GM23338 (cell line): ENCODE results near the gene STK39. TPM values are rescaled to one million over a fixed set of nuclear protein-coding genes. Genes with fewer than 3 reads are reported as not detected.

Experiments
- ATAC-seq: fragments of 200-7000 bp; cut with Tn5 transposase; 3 replicates; pipeline ENCODE4 v1.9.1; 2020
- DNase-seq: peaks from one replicate; pipeline ENCODE4 v3.0.0-alpha.2; 2015; ENCODE audit warnings: low spot score
- H2AFZ ChIP-seq: fragments of 200-600 bp; sonication (generic); 2 replicates; pipeline ENCODE4 v1.8.0; 2016; ENCODE audit warnings: antibody characterized with exemption, mild to moderate bottlenecking, moderate library complexity
- H3F3A ChIP-seq: fragments of 200-600 bp; sonication (generic); replicated peaks from 2 replicates; pipeline ENCODE4 v1.8.0; 2017; ENCODE audit warnings: antibody characterized with exemption, mixed run types, low read depth
- H3K27ac ChIP-seq: fragments of 200-600 bp; sonication (generic); 2 replicates; pipeline ENCODE4 v1.6.1; 2016; ENCODE audit warnings: low read depth
- H3K27me3 ChIP-seq: fragments of 200-600 bp; sonication (generic); 2 replicates; pipeline ENCODE4 v1.8.0; 2016; ENCODE audit warnings: mild to moderate bottlenecking, mixed run types, moderate library complexity; ENCODE audit not compliant: insufficient read depth
- H3K36me3 ChIP-seq: fragments of 200-600 bp; sonication (generic); 2 replicates; pipeline ENCODE4 v1.8.0; 2016; ENCODE audit warnings: mild to moderate bottlenecking; ENCODE audit not compliant: insufficient read depth
- H3K4me1 ChIP-seq: fragments of 200-600 bp; sonication (generic); 2 replicates; pipeline ENCODE4 v1.8.0; 2016; ENCODE audit warnings: mild to moderate bottlenecking, moderate library complexity; ENCODE audit not compliant: insufficient read depth
- H3K4me2 ChIP-seq: fragments of 200-600 bp; sonication (generic); 2 replicates; pipeline ENCODE4 v1.7.1; 2017; ENCODE audit warnings: mixed run types
- H3K4me3 ChIP-seq: fragments of 200-600 bp; sonication (generic); 2 replicates; pipeline ENCODE4 v1.6.1; 2016; ENCODE audit warnings: mixed run types
- H3K79me2 ChIP-seq: fragments of 200-600 bp; sonication (generic); replicated peaks from 2 replicates; pipeline ENCODE4 v1.8.0; 2017; ENCODE audit warnings: mild to moderate bottlenecking; ENCODE audit not compliant: insufficient read depth
- H3K9me2 ChIP-seq: fragments of 200-600 bp; sonication (generic); 2 replicates; pipeline ENCODE4 v1.8.0; 2017; ENCODE audit not compliant: insufficient read depth
- H4K20me1 ChIP-seq: fragments of 200-600 bp; sonication (generic); replicated peaks from 2 replicates; pipeline ENCODE4 v1.8.0; 2017; ENCODE audit warnings: mild to moderate bottlenecking; ENCODE audit not compliant: insufficient read depth
- H3K27ac Mint-ChIP-seq: 2 replicates; pipeline ENCODE4 v1.8.0; 2020; ENCODE audit warnings: inconsistent platforms, mild to moderate bottlenecking, moderate library complexity, mixed read lengths
- H3K27me3 Mint-ChIP-seq: 3 replicates; pipeline ENCODE4 v1.8.0; 2022; ENCODE audit warnings: low read depth, mild to moderate bottlenecking, moderate library complexity, mixed read lengths, inconsistent platforms; ENCODE audit not compliant: insufficient read depth, poor library complexity
- H3K36me3 Mint-ChIP-seq: 3 replicates; pipeline ENCODE4 v1.8.0; 2021; ENCODE audit warnings: low read depth, mild to moderate bottlenecking, inconsistent platforms, moderate library complexity, mixed read lengths
- H3K4me1 Mint-ChIP-seq: 3 replicates; pipeline ENCODE4 v1.8.0; 2020; ENCODE audit warnings: mild to moderate bottlenecking, inconsistent platforms, mixed read lengths
- H3K4me3 Mint-ChIP-seq: 3 replicates; pipeline ENCODE4 v1.8.0; 2021; ENCODE audit warnings: moderate library complexity, mild to moderate bottlenecking, inconsistent platforms, mixed read lengths
- H3K9me3 Mint-ChIP-seq: 3 replicates; pipeline ENCODE4 v1.8.0; 2020; ENCODE audit warnings: moderate library complexity, mild to moderate bottlenecking, inconsistent platforms, mixed read lengths
- CREB1 ChIP-seq: fragments of 250-450 bp; sonication (Bioruptor Pico); IDR thresholded peaks from 2 replicates; pipeline ENCODE4 v1.5.0; 2020; ENCODE audit warnings: low read depth, mild to moderate bottlenecking, moderate library complexity
- CTCF ChIP-seq, 2 experiments: fragments of 200-600 bp in 1 of 2; sonication (generic) in 1 of 2; conservative IDR thresholded peaks; 2 replicates each; pipeline versions ENCODE4 v1.5.1 to v1.6.1; 2016 to 2017; ENCODE audit warnings: antibody characterized with exemption in 2 of 2, low read depth in 2 of 2, mild to moderate bottlenecking in 2 of 2, moderate library complexity in 1 of 2
- EZH2 ChIP-seq: fragments of 200-600 bp; sonication (generic); IDR thresholded peaks from one replicate; pipeline ENCODE4 v1.8.0; 2017; ENCODE audit warnings: antibody characterized with exemption, mild to moderate bottlenecking, low read depth; ENCODE audit not compliant: unreplicated experiment
- JUNB ChIP-seq: IDR thresholded peaks from one replicate; pipeline ENCODE4 v1.6.1; 2016; ENCODE audit warnings: antibody characterized with exemption; ENCODE audit not compliant: unreplicated experiment
- STAT1 ChIP-seq: IDR thresholded peaks from one replicate; pipeline ENCODE4 v1.6.1; 2016; ENCODE audit warnings: antibody characterized with exemption; ENCODE audit not compliant: unreplicated experiment
- ZNF462 ChIP-seq: fragments of 250-450 bp; sonication (Bioruptor Pico); IDR thresholded peaks from 2 replicates; pipeline ENCODE4 v1.5.0; 2020; ENCODE audit warnings: mild to moderate bottlenecking, moderate library complexity
- polyA plus RNA-seq: library from polyadenylated mRNA; unstranded; fragments of >200 nt; fragmentation: Nextera tagmentation; extraction: Ambion mirVana; gene quantifications from 2 replicates; pipeline ENCODE4 v1.2.1, GENCODE V29; 2016
- total RNA-seq: library from RNA; depleted of rRNA; stranded (reverse); fragments of >200 nt; shearing (Covaris generic); gene quantifications from 2 replicates; pipeline ENCODE4 v1.2.3, GENCODE V29; 2014
- TF ChIP-seq, protein P1 (sequence below): IDR thresholded peaks from 2 replicates; pipeline ENCODE4 v1.6.1; 2016; ENCODE audit warnings: antibody characterized with exemption

Gene STK39
- total and polyA plus RNA-seq, 2 experiments from 2014 or later: 9.5 to 16.9 TPM

- TF ChIP-seq CTCF (conservative IDR thresholded peaks at IDR 0.05; ENCODE audit: low read depth in 2 of 2) (no peak), JUNB (no peak), ZNF462 (CRISPR knock-in tag) (no peak), STAT1 (no peak)
These were observed 219.0 kb downstream of the STK39 start (continued) for GRCh38 chr2:168028362-168028761.

- H3K27ac ChIP-seq: no peak overlapping the region
- H3K4me1 ChIP-seq: no peaks in the 10 kb centered on the region
- DNase-seq (no peak), ATAC-seq (no peak)
- Mint-ChIP-seq H3K4me1 (no peaks in the 10 kb centered on the region), H3K36me3 (no peaks in the 10 kb centered on the region), H3K27me3 (no peaks in the 10 kb centered on the region), H3K4me3 (no peak overlapping the region), H3K9me3 (no peaks in the 10 kb centered on the region), H3K27ac (no peak overlapping the region)
- H3K36me3 ChIP-seq: no peaks in the 10 kb centered on the region
- H3K4me3 ChIP-seq: no peak overlapping the region
- H3K4me2 ChIP-seq: no peak overlapping the region
- TF ChIP-seq, protein P1, sequence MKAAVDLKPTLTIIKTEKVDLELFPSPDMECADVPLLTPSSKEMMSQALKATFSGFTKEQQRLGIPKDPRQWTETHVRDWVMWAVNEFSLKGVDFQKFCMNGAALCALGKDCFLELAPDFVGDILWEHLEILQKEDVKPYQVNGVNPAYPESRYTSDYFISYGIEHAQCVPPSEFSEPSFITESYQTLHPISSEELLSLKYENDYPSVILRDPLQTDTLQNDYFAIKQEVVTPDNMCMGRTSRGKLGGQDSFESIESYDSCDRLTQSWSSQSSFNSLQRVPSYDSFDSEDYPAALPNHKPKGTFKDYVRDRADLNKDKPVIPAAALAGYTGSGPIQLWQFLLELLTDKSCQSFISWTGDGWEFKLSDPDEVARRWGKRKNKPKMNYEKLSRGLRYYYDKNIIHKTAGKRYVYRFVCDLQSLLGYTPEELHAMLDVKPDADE: no peak
- no peak for TF ChIP-seq CTCF (conservative IDR thresholded peaks at IDR 0.05; ENCODE audit: low read depth in 2 of 2)
- no peak for TF ChIP-seq STAT1
- no peak for TF ChIP-seq EZH2
- TF ChIP-seq CREB1 (CRISPR knock-in tag): no peak
- no peaks in the 10 kb centered on the region for H3K27me3 ChIP-seq
- no peaks in the 10 kb centered on the region for H3F3A ChIP-seq
- H2AFZ ChIP-seq: no peak overlapping the region
- no peaks in the 10 kb centered on the region for H4K20me1 ChIP-seq
- H3K9me2 ChIP-seq: no peaks in the 10 kb centered on the region
- H3K79me2 ChIP-seq: no peaks in the 10 kb centered on the region
These were observed 221.8 kb downstream of the STK39 start for GRCh38 chr2:168025487-168026202.
